Stimulated activated CD8-positive, alpha-beta memory T cell treated with anti-CD3 and anti-CD28 coated beads, Interleukin-12 subunit alpha, Interleukin-12 subunit beta, amount 100 ng/mL, for 1 hour (primary cell): ENCODE results near the gene CHMP2A.

ENCODE experiments used
- DNase-seq: peaks from one replicate; pipeline ENCODE4 v3.0.0-alpha.2; 2020; ENCODE audit warnings: low read depth

Gene CHMP2A

DNA sequence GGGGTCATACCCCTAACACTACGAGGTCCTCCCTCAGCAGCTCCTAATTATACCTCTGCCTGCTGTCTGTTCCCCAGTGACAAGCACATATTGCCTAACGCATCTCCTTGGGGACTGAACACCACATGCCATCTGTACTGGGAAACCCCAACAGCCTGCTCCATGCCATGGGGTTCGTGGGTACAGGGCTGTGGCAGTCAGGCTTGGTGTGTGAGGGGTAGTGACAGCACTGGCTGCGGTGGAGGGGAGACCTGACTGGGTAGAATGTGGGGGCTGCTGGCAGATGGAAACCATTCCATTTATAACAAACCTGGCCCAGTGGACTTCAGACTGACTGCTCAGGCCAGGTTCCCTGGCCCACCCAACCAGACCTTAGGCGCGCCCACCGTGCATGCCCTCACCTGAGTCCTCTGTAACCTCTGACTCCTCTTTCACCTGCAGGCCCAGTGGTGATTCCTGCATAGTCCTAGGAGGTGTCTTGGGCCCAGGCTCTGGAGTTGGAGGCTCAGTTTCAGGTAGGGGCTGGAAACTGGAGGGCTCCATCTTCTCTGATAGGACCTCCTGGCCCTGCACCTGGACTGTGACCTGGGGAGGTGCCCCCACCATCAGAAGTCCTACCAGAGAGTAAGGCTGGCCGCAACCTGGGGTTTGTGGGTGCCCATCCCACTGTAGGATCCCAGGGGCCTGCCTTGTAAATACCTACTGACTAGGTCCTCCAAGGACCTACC lies 15.2 kb upstream of the CHMP2A start:
- no peak for DNase-seq

DNA sequence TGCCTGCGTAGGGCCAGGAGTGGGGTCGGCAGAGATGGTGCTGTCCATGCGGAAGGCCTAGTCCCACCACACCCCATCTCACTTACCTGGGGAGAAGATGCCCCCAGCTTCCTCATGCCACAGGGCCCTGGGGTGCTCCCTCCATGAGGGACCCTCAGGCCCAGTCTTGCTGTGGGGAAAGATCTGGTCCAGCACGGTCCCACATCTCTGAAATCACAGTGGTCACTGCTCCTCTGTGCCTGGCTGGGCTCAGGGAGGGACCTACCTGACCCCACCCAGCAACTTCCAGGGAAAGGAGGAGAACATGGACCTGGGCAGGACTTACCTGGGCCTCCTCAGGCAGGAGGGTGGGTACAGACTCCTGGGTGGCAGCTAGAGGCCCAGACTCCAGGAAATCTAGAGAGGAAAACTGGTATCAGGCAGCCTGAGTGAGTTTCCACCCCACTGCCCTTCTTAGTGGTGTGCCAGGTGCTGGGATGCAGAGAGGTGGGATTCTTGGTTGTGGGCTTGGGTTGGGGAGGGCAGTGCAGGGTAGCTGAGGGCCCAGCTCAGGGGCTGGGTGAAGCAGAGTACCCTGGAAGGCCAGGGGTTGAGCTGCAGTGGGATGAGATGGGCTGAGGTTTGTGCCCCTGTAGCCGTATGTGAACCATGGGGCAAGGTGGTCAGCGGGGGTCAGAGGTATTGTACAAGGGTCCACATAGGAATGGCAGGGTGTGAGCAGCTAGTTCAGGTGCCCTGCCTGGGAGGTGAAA lies 14.5 kb upstream of the CHMP2A start:
- no peak for DNase-seq

DNA sequence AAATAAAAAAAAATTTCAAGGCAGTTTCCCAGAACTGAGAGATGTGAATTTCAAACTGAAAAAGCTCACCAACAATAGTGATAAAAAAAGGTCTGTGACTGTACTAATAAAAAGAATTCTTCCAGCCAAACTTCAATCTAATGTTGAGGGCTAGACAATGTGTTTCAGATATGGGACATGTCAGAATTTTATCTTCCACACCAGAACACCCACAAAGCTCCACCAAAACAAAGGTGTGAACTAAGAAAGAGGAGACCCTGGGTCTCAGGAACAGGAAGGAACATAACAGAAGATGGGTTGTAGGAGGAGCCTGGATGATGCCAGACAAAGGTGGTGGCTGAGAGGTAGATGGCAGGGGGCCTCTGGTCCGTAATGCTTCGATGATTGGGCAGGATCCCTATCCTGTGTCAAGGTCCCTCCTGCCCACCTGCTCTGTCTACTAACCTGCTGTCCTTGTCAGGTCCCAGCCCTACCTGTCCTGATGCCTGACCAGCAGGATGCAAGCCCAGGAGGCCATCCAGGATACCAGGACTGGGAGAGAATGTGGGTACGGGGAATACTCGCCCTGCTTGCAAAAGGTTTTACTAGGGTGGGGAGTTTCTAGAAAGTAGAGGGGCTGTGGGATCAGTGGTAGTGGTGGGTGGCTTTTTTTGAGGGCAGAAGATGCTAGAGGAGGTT lies 13.7 kb upstream of the CHMP2A start:
- DNase-seq = no peak

DNA sequence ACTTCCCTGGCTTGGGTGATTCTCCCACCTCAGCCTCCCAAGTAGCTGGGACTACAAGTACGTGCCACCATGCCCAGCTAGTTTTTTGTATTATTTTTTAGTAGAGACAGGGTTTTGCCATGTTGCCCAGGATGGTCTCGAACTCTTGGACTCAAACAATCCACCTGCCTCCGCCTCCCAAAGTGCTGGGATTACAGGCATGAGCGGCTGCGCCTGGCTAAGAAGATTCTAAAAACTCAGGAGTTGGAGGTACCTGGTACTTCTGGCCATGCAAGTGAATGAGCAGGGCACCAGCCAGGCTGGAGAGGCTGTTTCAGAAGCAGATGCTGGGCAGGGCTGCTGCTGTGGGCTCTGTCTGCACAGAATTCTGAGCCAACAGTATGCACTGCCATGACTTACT lies 12.1 kb upstream of the CHMP2A start:
- DNase-seq = no peak

DNA sequence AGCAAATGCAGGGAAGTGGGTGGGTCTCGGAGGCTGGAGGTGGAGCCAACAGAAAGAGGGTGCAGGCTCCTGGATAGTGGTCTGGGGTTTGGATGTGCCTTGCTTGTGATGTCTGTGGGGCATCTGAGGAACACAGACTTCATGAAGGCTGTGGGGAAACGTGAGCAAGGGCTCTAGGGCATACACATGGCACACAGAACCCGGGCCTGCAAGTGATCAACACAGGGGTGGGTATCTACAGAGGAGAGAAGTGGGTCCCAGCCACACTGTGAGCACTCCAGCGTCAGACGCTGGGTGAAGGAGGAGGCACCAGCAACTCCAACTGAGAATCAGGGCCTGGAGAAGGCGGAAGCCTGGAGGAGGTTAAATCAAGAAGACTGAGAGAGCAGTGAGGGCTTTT lies 8.9 kb upstream of the CHMP2A start:
- DNase-seq = no peak

DNA sequence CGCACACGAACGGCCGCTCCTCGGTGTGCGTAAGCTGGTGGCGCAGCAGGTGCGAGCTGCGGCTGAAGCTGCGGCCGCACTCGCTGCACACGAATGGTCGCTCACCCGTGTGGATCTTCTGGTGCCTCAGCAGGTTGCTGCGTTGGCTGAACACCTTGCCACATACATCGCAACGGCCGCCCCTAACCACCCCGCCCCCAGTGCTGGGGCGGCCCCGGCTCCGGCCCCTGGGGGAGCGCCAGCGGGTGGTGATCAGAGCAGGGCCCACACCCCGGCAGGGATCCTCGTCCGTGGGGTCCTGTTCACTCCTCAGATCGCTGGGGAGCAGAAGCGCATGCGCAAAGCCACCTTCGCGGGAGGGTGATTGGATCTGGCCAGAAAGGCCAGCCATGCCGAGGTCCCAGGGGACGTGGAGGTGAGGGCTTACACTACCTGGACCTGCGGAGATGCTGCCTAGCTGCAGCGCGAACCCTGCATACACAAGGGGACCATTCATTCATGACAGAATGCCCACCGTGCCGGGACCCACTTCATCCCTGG lies 8.2 kb upstream of the CHMP2A start:
- DNase-seq = no peak

DNA sequence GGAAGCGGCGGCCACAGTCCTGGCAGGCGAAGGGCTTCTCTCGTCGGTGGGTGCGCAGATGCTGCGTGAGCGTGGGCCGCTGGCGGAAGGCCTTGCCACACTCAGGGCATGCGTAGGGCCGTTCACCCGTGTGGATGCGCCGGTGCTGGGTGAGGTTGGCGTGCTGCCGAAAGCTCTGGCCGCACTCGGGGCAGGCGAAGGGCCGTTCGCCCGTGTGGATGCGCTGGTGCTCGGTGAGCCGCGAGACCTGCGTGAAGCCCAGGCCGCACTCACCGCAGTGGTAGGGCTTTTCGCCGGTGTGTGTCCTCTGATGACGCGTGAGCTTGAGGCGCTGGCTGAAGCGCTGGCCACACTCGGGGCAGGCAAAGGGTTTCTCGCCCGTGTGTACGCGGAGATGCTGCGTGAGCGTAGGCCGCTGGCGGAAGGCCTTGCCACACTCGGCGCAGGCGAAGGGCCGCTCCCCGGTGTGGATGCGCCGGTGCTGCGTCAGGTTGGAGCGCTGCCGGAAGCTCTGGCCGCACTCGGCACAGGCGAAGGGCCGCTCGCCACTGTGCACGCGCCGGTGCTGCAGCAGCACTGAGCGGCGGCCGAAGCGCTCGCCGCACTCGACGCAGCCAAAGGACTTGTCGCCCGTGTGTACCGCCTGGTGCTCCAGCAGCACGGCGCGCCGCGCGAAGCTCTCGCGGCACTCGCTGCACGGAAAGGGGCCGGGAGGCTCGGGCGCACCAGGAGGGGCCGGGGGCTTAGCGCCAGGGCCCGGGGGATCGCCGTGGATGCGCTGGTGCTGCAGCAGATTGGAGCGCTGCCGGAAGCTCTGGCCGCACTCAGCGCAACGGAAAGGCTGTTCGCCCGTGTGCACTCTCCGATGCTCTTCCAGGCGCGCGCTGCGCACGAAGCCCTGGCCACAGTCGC lies 7.5 kb upstream of the CHMP2A start:
- DNase-seq = no peak

DNA sequence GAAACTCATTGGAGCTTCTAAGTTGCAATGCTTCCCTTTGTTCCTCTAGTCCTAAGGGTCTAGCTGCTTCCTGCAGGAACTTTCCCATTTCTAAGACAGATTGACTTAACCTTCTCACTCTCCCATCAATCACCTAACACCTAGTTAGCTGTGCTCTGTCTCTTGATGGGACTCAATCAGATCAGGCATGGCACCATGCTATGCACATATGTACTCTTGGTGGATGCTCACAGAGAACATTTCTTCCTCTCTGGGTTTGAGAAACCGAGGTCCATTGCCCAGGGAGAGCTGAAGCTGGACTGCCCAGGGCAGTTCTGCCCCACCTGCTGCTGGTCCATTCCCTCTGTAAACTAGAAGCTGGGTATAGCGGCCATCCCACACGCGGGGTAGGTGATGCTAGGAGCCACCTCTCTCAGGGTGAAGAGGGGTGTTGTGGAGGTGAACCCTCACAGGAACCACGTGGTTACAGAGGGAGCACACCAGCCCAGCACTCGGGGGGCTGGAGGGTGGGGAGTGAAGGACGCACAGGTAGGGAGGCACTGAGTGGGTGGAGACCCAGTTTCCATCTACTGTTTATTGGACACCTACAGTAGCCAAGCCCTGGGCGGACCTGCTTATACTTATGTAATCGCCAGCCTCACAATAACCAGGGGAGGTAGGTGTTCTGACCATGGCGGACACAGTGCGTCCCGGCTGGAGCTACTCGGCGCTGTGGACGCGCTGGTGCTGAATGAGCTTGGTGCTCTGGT lies 6.6 kb upstream of the CHMP2A start:
- no peak for DNase-seq

DNA sequence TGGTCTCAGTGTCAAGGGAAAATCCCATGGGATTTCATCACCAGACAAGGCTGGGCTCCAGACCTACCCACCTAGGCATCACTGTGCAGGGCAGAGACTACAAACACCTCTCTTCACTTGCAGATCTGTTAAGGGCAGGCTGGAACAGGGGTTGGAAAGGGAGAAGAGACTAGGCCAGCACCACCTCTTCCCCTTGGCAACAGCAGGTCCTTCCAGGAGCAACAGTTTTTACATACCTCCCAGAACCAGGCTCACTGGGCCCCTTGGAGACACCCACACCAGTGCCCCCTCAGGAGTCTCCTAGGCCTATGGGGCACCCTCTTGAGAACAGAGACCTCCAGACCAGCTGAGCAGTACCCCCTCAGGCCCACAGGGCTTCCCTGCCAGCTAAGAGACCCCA lies 6.0 kb upstream of the CHMP2A start:
- no peak for DNase-seq

DNA sequence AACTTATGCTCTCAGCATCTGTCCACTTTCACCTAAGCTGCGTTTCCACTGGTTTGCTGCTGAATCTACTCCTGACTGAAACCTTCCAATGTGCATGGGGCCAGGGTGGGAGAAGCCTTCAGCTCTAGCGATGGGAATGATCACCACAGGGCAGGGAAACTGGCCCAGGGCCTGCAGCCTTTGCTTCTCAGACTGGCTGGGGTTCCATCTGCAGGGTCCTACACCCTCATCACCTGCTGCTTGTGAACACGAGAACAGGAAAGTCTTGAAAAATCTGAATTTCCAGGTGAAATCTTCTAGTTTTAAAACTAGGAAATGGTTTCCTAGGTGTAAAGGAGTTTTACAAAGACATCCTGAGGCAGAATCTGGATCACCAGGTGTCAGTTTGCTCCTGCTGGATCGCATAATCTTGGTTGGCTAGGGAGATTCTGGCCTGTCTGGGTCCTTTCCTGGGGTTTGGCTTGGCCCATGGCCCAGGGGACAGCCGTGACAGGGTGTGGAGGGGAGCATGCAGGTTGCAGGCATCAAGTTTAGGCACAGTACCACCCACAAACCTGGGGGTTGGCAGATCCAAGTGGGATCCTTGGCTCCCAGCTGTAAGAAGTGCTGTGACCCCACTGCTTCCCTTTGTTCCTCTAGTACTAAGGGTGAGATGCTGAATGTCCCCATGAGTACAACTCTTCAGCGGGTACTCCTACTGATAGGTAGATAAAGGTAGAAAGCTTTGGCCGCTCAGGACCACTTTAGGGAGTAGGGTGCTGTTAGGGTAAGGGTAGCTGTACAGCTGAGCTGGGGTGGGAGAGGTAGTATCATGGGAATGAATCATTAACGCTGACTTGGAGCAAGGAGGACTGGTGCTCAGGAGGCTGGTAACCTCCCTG lies 5.3 kb upstream of the CHMP2A start:
- no peak for DNase-seq

DNA sequence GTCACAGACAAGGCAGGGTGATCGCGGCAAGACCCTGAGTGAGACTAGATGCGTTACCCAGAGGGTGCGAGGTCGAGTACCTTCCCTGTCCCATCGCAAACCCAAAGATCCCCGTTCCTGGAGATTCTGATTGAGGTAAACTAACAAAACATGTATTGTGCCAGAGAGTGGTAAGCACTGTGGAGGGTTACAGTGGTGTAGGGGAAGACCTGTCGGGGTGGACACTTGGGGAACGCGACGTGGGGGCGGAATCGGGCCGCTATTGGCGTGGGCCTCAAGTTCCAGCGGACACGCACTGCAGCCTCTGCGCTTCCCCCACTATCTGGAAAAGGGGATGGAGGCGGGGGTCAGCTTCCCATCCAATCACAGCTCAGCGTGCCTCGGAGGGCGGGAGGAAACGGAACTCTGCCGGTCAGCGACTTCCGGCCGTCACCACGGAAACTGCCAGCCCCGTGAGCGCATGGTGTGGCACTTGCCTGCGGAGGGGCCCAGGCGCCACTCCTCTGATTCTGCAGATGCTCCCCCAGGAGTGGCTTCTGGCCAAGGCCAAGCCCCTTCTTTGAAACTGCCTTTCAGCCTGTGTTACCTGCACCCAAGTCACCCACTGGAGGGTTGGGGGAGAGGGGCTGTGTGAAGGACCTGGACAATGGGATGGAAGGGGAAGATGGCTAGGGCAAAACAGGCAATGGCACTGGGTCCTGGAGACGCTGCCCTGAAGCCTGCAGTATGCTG lies 4.5 kb upstream of the CHMP2A start:
- DNase-seq = peak; percentile 51

DNA sequence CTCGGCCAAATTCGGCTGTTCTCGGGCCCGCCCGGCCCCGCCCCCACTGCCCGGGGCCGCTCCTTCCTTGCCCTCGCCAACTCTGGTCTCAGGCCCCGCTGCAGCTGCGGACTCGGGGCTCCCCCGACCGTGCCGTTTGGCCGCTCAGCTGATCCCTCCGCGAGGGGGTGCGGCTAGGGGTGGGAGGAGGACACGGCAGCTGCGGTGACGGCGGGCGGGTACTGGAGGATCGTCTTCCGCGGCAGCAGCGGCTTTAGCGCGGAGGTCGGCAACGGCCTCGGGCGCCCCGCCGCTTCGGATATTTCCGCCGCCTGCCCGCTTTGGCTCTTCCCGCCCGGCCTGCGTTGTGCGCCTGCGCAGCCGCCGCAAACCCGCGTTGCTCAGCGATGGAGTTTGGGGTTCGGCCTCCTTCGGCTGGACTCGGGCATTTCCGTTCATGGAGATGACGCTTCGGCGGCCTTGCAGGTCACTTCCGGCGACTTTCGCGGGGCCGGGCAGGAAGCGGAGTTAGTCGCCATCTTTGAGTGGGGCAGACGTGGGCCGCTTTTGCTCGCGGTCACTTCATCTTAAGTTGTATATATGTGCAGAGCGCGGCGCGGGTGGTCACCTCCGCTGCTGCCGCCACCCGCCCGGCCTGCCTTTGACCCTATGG lies 3.8 kb upstream of the CHMP2A start:
- DNase-seq = peak; percentile 99

DNA sequence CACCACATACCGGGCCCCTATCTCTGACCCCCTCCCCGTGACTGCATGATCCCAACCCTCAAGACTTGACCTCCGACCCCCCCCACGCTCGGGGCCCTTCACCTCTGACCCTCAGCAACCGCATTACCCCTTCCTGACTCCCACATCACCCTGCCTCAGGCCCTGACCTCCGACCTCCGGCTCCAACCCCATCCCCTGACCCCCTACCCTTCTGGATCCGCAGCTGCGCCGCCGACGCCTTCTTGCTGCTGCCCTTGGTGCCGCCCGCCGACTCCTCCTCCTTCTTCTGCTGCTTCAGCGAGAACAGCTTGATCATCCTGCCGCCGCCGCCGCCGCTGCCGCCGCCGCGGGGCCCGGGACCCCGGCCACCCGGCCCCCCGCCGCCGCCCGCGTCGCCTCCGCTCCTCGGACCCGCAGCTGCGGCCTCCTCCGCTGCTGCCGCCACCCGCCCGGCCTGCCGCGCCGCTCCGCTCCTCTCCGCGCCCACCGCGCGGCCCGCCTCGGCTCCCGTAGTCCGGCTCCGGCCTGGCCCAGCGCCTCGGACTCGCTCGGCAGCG lies 3.2 kb upstream of the CHMP2A start, which contains the start of gene UBE2M:
UBE2M (minus strand) TSS at position 546 of the 557 bp plus-strand sequence; CDS start at position 316, 230 bp downstream.
- DNase-seq = no peak

DNA sequence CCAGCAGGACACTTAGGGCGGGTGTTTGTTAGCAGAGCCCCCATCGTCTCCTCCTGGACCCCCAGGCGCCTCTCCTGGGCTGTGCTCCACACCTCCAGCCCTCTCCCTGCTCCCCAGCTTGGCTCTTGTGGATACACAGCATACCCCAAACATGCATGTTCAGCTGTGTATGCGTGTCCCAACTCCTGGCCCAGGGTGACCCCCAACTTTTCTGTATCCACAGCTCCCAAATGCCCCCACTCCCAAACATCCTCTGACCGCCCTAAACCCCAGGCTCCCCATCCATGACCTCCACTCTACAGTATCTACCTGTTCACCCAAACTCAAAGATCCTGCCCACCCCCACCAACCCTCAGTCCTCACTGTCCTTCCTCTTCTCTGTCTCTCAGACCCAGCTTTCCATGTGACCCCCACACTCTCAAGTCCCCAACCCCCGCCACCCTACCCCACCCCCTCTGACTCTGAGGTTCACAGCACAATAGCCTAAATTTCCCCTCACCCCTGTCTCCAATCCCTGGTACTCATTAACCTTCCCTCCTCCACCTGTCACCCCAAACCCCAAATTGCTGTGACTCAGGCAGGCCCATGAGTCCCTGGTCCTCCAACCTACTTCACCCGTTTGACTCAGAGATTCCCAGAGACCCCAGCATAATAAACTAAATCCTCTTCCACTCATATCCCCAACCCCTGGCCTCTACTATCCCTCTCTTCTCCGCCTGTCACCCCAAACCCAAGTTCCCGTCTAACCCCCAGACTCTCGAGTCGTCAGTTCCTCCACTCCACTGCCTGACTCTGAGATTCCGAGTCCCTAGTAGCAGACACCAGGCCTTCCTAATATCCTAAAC lies 2.5 kb upstream of the CHMP2A start:
- no peak for DNase-seq

DNA sequence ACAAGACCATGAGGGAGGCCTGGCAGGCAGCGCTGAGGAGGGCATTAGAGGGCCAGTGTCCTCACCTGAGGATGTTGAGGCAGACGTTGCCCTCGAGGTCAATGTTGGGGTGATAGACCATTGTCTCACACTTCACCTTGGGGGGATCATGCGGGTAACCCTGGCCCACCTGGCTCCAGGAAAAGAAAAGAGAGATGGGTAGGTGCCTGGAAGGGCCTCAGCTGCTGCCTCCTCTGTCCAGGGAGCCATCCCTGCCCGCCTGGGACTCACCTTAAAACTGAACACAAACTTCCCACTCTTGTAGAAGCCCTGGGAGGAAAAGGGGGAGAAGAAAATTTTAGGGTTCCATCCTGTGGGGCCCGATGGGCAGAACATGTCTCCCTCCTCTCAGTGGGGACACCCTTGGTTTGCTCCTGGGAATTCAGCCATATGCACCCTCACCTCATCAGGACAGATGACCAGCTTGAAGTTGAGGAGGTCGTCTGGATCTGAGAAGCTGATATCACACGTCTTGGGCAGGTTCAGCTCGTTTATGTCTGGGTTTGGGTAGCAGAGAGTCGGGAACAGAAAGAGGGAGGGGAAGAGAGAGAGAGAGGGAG lies 1.8 kb upstream of the CHMP2A start:
- DNase-seq = no peak

DNA sequence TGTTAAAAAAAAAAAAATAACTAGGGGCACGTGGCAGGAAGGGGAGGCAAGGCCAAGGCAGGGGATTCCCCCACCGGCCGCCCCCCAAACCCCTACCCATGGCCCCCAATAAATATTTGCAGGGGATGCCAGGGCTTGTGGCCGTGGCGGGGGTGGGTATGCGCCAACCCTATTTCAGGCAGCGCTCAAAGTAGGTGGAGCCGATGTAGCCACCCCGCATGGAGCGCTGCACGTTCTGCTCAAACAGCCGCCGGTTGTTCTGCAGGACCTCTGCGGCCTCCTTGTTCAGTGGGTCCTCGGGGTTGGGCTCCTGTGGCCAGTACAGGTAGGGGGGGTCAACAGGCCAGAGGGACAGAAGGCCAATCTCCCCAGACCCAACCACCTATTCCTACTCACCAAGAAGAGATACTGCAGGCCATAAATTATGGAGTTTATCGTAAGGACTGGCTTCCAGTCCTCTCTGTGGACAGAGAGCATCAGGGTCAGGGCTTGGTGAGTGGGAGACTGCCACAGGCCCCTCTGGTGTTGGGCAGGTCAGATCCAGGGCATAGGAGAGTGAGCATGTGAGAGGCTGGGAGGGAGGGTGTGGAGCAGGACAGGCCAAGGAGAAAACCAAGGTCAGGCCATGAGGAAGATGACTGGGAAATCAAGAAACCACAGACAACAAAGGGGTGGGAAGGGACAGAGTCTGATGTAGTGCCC lies 1.2 kb upstream of the CHMP2A start:
- no peak for DNase-seq
